SKM-1 treated with dmso at 0.1 percent for 144 hours (cell line): ENCODE results near the gene CSRNP2.
"Not testable (repeated sequence)": the region's sequence is repeated elsewhere in the genome, so short reads cannot be mapped to it uniquely, and the experiment has no call there.

Source experiments
- DNase-seq: peaks from one replicate; lab custom pipeline; 2025; ENCODE audit not compliant: unreplicated experiment; lab: John Stamatoyannopoulos, UW

The CSRNP2 gene

DNA sequence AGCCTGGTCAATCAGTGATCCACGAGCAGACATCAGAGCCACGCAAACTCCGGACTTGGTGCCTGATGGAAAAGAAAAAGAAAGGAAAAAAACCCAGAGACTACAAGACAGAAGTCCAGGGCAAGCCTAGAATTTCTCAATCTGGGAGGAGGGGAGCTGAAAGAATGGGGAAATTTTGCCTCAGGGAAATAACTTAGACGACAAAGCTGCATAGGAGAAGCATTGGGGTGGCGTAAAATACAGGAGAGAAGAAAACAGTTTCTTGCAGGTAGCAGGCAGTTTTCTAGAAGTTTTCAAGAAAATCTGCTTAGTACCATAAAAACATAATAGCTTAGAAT lies 54.6 kb downstream of the CSRNP2 start:
- no peak for DNase-seq

DNA sequence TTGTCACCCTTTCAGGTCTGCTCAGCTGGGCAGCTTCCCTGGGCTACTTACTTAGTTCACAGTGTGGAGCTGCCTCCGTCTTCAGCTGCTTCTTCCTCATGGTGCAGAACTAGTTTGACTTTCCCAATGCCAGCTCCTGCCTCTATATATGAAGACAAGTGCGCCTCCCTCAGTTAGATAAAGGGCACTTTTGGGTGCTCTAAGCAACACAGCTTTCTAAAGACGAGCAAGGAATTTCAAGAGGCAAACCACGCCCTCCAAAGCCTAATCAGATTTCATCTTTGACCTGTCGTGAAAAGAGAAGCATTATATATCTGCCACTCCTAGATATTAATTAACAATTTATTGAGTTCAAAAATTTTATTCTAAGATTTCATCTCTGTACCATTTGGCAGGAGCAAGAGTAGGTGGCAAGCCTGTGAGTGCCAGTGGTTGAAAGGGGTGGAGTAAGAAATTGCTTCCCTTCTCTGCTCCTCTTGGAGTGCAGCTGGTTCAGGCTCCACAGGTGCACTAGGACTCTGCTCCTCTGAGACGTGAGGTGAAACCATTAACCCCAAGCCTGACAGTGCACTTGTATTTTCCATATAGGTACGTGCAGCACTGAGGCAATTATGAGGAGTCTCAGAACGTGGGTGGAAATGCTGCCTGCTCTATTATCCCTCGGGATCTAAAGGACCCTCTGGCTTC lies 55.1 kb downstream of the CSRNP2 start:
- DNase-seq, result peak; percentile 49

DNA sequence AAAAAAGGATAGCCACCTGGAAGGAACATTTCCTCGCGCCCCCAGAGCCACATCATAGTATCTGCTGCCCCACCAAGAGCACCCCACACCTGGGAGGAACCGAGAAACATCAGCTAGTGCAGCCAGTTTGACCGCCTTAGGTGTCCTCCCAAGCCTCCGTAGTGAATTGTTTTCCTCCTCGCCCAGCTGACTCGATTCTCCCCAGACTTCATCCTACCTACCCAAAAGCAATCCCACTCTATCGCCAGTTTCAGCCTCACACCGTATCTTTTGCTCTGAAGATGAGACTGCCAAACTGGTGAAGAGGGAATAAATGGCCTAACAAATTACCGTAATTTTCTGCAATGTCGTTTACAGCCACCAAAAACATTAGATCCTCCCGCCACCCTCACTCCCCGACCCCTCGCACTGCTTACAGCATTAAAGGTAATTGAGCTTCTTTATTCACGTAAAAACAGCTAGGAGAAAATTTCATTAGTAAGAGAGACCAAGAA lies 56.0 kb downstream of the CSRNP2 start:
- DNase-seq, result no peak

DNA sequence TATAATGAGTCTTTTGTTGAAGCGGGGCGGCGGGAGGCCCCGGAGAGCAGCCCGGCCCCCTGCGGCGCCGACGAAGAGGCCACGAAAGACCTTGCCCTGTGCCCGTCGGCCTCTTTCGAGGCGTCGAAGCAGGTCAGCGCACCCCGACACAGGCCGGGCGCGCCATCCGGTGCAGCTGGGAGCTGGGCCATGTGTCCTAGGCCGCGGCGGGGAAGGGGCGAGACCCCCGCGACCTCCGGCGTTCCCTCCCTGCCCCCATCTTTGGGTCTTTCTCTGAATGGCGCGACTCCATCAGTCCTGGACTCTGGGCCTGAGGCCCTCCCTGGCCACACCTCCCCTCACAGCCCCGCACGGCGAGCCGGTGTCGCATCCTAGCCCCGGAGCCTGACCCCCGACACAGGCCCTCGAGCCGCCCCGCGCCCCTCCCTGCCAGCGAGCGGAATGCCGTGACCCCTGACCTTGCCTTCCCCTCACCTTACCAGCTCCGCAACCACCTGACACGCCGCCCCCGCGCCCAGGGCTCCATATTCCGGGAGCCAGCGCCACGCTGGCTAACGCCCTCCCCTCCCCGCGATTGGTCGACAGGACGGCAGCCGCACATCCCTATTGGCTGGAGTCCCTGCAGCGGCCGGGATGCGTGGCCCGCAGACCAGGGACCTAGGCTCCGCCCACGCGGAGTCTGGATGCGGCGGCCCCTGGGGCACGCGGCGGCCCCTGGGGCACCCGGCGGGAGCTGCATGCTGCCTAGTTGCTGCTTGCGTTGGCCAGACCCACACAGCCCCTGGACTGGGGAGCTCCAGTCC lies 57.4 kb downstream of the CSRNP2 start, which contains the start of gene SLC11A2:
Gene SLC11A2 (minus strand): TSS at position 549 of the 803 bp plus-strand sequence. CDS start 15,656 bp downstream, outside the sequence.
- DNase-seq, result peak; percentile 44

DNA sequence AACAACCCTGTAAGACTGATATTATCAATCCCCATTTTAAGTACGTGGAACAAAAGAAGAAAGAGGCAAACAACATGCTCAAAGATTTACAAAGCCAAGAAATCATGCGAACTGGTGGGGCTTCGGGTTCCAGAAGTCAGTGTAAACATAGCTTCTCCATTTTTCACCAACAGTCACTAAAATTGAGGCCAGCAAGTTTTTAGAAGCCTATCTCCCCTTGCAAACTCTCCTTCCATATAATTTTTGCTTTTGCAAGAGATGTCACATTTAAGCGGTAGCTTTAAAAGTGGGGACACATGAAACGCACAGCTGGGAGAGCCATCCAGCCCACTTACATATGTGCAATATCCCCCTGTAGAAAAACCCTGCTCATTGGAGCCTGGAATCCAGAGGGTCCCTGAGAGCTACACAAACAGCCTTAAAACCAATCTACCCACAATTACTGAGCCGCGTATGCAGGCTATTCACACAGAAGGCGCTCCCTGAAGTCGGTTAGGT lies 58.0 kb downstream of the CSRNP2 start:
- no peak for DNase-seq

DNA sequence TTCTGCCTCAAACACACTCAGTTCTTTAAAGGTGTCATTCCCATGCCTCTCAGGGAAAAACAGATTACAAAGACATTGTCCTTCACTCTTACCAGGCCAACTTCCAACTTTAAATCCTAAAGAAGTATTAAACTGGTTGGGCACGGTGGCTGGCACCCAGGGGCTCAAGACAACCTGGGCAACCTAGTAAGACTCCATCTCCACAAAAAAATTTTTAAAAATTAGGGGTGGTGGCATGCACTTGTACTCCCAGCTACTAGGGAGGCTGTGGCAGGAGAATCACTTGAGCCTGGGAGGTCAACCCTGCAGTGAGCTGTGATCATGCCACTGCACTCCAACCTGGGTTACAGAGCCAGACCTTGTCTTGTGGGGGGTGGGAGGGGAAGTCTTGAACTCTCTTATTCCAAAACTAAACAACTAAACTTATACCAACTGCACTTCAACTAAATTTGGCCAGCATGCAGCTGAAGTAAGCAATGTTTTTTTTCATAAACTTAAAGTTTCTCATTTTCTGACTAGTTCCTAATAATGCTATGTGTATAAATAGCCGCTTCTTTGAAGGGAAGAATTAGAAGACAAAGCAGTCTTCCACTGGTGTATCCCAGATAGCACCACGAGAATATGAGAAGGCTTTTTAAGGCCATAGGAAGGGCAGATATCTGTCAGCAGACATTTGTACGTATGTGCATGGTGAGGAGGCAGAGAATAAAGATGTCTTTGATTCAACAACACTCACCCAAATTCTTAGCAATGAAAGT lies 59.6 kb downstream of the CSRNP2 start:
- no peak for DNase-seq

DNA sequence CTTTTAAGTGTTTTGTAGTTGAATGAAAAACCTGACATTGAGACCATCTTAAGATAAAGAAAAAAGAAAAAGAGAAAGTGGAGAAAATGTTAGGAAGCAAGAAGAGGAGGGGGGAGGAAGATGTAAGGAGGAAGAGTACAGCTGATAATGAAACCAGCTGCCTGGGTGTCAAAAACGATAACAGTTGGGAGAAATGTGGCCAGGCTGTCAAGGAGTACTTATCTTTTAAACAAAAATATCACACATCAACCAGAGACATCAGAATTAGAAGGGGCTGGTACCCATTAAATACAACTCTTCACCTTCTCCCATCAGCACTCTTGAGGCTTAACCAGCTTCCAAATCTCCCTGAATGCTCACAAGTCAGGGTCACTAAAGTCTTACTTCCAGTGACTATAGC lies 61.7 kb downstream of the CSRNP2 start:
- DNase-seq, result no peak

DNA sequence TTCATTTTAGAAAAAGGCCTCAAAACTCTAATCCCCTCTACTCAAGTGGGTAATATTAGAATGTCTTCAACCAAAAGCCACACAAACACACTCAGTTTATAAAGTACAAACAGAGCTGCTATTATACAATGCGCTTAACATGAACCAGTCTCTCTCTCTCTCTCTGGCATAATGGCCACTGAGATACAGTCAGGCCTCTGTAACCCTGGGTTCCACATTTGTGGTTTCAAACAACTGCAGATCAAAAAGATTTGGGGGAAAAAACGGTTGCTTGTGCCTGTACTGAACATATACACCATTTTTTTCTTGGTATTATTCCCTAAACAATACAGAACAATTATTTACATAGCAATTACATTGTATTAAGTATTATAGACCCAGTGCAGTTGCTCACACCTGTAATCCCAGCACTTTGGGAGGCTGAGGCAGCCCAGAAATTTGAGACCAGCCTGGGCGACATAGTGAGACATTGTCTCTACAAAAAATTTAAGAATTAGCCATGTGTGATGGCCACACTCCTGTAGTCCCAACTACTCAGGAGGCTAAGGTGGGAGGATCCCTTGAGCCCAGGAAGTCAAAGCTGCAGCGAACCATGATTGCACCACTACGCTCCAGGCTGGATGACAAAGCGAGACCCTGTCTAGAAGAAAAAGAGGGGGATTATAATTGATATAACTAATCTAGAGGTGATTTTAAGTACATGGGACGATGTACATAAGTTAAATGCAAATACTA lies 62.8 kb downstream of the CSRNP2 start:
- DNase-seq, result no peak

DNA sequence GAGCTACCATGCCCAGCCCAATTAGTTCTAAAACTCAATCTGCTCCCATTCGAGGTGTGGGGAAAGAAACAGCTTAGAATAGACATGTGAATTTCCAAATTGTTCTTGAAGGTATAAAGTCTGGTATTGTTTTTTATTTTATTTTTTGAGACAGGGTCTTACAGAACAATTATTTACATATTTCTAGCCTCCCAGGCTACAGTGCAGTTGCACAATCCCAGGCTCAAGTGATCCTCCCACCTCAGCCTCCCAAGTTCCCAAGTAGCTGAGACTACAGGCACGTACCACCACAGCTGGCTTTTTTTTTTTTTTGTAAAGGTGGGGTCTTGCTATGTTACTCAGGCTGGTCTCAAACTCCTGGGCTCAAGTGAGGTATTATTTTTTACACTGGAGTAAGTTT lies 63.5 kb downstream of the CSRNP2 start:
- DNase-seq, result no peak

DNA sequence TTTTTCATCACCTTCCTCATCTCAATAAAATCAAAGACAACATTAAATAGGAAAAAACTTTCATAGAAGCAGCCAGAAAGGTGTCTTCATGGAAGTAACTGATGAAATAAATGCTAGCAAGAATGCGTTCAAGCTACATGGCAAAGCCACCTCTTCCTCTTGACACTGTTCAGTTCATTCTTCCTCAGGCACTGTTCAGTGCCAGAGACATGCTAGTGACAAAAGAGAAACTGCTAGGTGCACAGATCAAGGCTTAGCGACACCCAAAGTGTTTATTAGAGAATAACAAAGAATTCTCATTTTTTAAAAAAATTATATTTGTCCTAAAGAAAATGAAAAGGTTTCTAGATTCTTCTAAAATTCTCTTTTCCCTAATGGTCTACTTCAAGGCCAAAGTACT lies 64.4 kb downstream of the CSRNP2 start:
- DNase-seq, result no peak

DNA sequence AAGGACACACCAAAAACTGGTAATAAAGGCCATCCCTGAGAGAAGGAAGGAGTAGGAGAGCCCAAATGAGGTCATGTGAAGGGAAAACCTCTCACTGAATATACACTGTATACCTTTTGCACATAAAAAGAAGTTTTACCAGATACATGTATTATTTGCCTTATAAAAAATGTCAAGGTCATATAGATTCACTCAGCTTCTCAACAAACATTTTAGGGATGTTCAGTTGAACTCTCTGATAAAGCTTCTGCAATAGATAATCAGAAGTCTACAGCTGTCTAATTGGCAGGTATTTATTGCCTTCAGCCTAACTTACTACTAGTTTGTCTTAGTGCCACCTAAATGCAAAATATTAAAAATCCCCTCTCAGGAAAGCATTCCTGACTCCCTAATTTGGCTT lies 65.9 kb downstream of the CSRNP2 start:
- no peak for DNase-seq

DNA sequence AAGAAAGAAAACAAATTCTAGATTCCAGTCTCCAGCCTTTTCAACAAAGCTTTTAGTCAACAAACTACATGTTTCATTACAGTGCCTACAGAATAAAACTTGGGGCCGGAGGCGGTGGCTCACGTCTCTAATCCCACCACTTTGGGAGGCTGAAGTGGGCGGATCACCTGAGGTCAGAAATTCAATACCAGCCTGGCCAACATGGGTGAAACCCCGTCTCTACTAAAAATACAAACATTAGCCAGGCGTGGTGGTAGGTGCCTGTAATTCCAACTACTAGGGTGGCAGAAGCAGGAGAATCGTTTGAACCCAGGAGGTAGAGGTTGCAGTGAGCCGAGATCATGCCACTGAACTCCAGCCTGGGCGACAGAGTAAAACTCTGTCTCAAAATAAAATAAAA lies 68.9 kb downstream of the CSRNP2 start:
- DNase-seq, result not testable (repeated sequence)

DNA sequence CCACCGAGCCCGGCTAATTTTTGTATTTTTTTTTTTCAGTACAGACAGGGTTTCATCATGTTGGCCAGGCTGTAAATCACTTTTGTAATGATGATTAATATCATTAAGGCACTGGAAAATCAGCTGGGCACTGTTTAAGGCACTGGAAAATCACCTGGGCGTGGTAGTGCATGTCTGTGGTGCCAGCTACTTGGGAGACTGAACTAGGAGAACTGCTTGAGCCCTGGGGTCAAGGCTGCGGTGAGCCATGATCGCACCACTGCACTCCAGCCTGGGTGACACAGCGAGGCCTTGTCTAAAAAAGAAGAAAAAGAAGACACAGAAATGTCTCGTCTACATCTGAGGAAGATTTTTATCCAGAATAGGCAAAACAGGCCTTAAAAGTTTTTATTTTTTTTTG lies 70.0 kb downstream of the CSRNP2 start:
- DNase-seq, result no peak

DNA sequence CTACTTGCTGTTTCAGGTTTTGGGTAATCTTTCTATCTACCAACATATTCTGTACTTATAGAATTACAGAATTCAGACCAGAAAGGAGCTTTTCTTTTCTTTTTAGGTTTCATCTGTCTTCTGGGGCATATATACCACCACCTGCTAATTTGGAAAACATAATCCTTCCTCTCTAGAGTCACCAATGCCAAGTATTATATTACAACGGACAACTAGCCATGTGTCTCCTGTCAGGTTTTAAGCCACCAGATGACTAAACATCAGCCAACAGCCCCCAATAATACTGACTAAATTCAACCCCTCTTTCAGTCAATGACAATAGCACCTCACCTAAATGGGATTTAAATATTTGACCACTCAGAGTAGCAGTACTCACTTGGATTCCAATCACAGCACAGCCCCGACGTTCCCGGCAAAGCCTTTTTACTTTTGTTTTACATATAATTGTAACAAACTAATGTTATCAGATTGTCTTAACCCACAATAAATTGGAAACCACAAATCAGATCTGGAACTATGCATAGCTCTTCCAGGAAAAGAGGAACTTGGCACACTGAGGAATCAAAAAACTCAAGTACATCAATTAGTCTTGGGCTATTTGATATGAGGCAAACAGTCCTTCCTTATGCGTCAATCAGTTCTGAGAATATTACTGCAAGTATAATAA lies 70.7 kb downstream of the CSRNP2 start:
- no peak for DNase-seq

DNA sequence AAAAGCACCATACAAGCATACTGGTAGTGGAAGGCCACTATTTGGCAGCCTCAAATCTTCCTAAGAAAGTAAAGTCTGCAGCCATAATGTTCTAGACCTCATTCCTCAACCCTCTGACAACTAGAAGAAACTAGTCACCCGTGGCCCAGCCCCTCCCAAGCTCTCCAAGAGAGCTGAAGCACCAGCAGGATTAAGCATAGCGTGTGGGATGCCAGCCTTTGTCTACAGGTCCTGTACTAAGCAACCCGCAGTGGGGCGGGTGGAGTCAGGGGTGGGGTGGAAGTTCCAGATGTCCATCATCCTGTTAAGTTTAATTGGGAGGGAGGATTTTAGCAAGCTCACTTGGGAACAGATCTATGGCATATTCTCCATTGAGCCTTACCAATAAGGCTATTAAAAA lies 71.4 kb downstream of the CSRNP2 start:
- DNase-seq, result no peak
